ENCODE results near the gene FLOT2.
A peak's percentile ranks its signal among the peaks of the same experiment; 100 is the strongest.

FLOT2 gene, protein sequence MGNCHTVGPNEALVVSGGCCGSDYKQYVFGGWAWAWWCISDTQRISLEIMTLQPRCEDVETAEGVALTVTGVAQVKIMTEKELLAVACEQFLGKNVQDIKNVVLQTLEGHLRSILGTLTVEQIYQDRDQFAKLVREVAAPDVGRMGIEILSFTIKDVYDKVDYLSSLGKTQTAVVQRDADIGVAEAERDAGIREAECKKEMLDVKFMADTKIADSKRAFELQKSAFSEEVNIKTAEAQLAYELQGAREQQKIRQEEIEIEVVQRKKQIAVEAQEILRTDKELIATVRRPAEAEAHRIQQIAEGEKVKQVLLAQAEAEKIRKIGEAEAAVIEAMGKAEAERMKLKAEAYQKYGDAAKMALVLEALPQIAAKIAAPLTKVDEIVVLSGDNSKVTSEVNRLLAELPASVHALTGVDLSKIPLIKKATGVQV

GRCh38 chr17:28896884-28897768, at the start of gene FLOT2:
TSS of gene FLOT2 (minus strand) at chr17:28897733. CDS start at chr17:28897574, 159 bp downstream.
- TF ChIP-seq GATA2 (IDR thresholded peaks at IDR 0.05; ENCODE audit: low read depth, low read length), result no peak
- TF ChIP-seq GATA3 (IDR thresholded peaks at IDR 0.05; ENCODE audit: low read depth, low read length), result no peak

DNA sequence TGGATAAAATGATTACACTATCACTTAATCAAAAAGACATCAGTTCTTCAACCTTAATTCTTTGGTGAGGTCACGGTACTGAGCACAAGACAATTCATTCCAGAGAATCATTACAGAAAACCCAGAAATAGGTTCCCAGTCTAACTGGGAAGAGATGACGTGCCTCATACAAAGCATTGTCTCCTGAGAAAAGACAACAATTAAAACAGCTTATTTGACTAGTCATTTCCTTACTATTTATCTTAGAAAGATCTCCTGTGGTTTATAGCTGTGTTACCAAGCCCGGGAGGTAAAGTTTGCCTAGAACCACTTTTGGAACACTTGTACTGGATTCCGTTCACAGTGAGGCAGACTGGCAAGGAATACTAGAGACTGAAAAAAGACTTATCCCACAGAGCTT, 48.7 kb upstream of the FLOT2 start:
- TF ChIP-seq GATA2 (IDR thresholded peaks at IDR 0.05; ENCODE audit: low read depth, low read length) (no peak), GATA3 (IDR thresholded peaks at IDR 0.05; ENCODE audit: low read depth, low read length) (no peak)

DNA sequence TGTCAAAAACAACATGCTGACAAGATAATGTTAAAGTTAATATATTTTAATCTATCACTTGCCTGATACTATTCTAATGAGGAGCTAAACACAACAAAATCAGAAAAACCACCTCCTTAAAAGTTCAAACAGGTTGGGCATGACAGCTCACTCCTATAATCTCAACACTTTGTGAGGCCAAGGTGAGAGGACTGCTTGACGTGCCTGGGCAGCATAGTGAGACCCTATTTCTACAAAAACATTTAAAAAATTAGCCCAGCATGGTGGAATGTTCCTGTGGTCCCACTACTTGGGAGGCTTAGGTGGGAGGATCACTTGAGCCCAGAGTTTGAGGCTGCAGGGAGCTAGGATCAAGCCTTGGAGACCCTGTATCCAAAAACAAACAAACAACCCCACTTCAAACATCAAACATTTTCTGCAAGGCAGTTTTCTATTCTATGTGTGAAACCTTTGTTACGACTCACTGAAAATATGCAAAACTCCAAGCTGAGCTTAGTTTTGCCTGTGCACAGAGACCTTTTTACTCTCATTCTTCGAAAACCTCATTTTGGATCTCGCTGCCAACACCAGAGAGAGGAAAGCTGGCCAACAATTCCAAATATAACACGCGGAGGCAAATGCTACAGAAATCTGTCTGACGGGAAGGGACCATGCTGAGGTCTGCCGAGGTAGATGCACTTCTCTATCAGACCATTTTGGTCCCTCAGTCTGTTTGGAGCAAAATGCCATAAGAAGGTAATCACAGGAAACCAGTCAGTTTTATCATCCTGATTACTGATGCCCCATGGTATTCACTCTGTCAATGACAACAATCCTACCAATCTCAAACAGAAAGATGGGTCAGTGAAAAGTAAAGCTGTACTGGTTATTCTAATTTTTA, 47.6 kb upstream of the FLOT2 start:
- TF ChIP-seq GATA2 (IDR thresholded peaks at IDR 0.05; ENCODE audit: low read depth, low read length) (no peak), GATA3 (IDR thresholded peaks at IDR 0.05; ENCODE audit: low read depth, low read length) (no peak)

GRCh38 chr17:28944343-28944742, 46.8 kb upstream of the FLOT2 start:
- TF ChIP-seq GATA3 (IDR thresholded peaks at IDR 0.05; ENCODE audit: low read depth, low read length), result no peak
- TF ChIP-seq GATA2 (IDR thresholded peaks at IDR 0.05; ENCODE audit: low read depth, low read length), result no peak

DNA sequence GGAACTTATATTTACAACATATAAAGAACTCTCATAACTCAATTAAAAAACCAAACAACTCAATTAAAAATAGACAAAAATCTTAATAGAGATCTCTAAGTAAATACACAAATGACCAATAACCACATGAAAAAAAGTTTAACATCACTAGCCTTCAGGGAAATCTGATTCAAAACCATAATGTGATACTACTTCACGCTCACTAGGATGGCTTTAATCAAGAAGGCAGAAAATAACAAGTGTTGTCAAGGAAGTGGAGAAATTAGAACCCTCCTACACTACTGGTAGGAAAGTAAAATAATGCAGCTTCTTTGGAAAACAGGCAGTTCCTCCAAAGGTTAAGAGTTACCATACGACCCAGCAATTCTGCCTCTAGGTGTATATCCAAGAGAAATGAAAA, 45.4 kb upstream of the FLOT2 start:
- TF ChIP-seq GATA3 (IDR thresholded peaks at IDR 0.05; ENCODE audit: low read depth, low read length), result no peak
- no peak for TF ChIP-seq GATA2 (IDR thresholded peaks at IDR 0.05; ENCODE audit: low read depth, low read length)

DNA sequence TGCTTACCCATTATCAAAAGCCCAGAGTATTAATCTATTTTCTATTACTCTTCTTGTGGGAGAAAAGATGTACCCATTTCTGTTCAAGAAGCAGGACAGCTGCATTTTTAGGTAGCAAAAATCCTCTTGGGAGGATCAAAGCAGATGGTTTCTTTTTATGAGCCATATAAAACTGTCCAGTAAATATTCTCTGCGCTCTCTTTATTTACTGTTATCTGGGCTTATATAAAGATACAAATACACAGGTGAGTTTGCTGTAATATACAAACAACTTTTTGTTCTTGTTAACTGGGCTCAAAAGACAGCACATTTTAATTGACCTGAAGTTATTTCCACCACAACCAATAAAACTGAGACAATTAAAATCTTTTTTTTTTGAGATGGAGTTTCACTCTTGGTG, 43.7 kb upstream of the FLOT2 start:
- no peak for TF ChIP-seq GATA3 (IDR thresholded peaks at IDR 0.05; ENCODE audit: low read depth, low read length)
- no peak for TF ChIP-seq GATA2 (IDR thresholded peaks at IDR 0.05; ENCODE audit: low read depth, low read length)

DNA sequence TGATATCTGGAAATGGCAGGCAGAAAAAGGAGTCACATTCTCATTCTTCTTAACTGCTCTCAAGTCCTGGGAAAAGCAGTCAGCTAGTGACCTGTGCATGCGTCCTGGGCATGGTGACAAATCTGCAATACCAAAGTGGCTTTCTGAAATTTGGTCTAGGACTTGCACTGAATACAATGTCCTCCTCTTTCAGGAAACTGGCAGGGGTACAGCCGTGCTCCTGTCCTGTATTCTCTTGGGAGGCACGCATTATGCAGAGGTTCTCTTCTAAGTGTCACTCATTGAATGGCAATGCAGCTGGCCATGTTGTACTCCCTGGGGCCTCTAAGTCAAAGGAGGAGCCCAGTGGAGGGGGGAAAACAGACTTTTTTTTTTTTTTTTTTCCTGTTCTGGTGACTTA, 43.1 kb upstream of the FLOT2 start:
- TF ChIP-seq GATA3 (IDR thresholded peaks at IDR 0.05; ENCODE audit: low read depth, low read length) (no peak), GATA2 (IDR thresholded peaks at IDR 0.05; ENCODE audit: low read depth, low read length) (no peak)

GRCh38 chr17:28940142-28940541, 42.6 kb upstream of the FLOT2 start:
- TF ChIP-seq GATA3 (IDR thresholded peaks at IDR 0.05; ENCODE audit: low read depth, low read length) (no peak), GATA2 (IDR thresholded peaks at IDR 0.05; ENCODE audit: low read depth, low read length) (no peak)

DNA sequence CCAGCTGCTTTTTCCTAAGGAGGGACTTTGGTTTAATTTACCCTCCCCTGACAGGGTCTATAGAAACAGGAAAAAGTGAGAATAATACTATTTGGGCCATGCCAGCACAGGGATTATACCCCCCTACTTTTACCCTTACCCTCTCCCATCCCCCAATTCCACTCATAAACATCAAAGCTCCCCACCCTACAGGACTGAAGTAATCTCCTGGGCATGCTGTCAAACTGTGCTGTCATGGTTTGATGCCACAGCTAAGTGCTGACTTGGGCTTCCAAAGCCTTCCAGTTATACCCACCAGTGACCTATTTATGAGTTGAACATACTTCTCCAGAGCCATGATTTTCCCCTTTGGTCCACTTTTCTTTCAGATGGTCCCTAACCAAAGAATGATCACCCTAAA, 41.0 kb upstream of the FLOT2 start:
- no peak for TF ChIP-seq GATA3 (IDR thresholded peaks at IDR 0.05; ENCODE audit: low read depth, low read length)
- TF ChIP-seq GATA2 (IDR thresholded peaks at IDR 0.05; ENCODE audit: low read depth, low read length), result no peak

DNA sequence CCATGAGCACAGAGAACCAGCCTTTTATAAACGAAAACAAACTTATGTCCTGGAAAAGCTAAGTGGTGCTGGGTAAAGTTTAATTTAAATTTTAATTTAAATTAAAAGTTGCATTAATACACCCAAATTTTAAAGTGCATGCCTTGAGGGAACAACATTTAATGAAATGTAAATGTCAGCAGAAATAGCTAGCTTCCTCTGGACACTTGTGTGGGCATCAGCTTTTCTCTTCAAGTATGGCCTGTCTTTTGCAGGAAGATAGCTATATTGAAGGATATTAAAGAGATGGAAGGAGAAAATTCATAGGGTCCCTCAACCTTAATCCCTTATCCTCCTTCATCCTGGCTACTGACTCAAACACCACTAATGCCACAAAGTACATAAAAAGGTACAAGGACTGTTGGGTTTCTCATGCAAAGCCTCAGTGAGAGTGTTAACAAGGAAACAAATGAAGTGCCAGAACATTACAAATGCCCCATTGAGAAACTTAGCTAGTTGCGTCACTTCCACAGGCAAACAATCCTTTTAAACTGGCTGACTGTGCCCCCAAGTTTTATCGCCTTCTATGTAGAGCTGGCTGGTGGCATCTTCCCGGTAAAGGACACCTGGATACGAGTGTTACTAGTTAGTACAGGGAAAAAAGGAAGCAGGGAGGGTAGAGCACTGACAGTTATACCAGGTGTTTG, 39.7 kb upstream of the FLOT2 start:
- TF ChIP-seq GATA3 (IDR thresholded peaks at IDR 0.05; ENCODE audit: low read depth, low read length), result no peak
- TF ChIP-seq GATA2 (IDR thresholded peaks at IDR 0.05; ENCODE audit: low read depth, low read length), result no peak

- TF ChIP-seq GATA3 (IDR thresholded peaks at IDR 0.05; ENCODE audit: low read depth, low read length) (no peak), GATA2 (IDR thresholded peaks at IDR 0.05; ENCODE audit: low read depth, low read length) (no peak)
Measured at GRCh38 chr17:28935744-28936460, 38.4 kb upstream of the FLOT2 start.

GRCh38 chr17:28929787-28930186, 32.3 kb upstream of the FLOT2 start:
- TF ChIP-seq GATA2 (IDR thresholded peaks at IDR 0.05; ENCODE audit: low read depth, low read length) (peak; percentile 22; the same call in 1 of the 2 replicates), GATA3 (IDR thresholded peaks at IDR 0.05; ENCODE audit: low read depth, low read length) (no peak)

GRCh38 chr17:28928061-28928460, 30.5 kb upstream of the FLOT2 start:
- TF ChIP-seq GATA2 (IDR thresholded peaks at IDR 0.05; ENCODE audit: low read depth, low read length) (no peak), GATA3 (IDR thresholded peaks at IDR 0.05; ENCODE audit: low read depth, low read length) (no peak)
